HL-60 (cell line): Measurements from ENCODE around the gene HHATL.

Experiments
- POLR2AphosphoS5 ChIP-seq: IDR thresholded peaks from 2 replicates; pipeline ENCODE4 v1.6.1; 2012; ENCODE audit warnings: low read depth
- TF ChIP-seq, protein P1 (sequence below): IDR thresholded peaks from one replicate; pipeline ENCODE4 v1.5.1; 2011; ENCODE audit warnings: low read length, control low read depth, inconsistent platforms; ENCODE audit not compliant: insufficient read depth
- TF ChIP-seq, protein P2 (sequence below): IDR thresholded peaks from 2 replicates; pipeline ENCODE4 v1.6.1; 2012; ENCODE audit warnings: low read depth; ENCODE audit not compliant: insufficient replicate concordance

DNA sequence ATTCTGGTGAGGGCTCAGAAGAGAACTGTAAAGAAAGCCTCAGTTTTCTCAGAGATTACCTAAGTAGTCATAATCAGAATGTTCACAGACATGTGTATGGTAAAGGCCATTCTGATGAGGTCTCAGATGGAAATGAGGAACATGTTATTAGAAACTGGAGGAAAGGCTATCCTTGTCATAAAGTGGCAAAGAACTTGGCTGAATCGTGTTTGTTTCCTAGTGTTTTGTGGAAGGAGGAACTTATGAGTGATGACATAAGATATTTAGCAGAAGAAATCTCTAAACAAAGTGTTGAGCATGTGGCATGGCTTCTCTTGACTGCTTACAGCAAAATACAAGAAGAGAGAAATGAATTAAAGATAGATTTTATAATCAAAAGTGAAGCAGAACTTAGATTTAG is 30.1 kb downstream of the HHATL start:
- TF ChIP-seq, protein P1, sequence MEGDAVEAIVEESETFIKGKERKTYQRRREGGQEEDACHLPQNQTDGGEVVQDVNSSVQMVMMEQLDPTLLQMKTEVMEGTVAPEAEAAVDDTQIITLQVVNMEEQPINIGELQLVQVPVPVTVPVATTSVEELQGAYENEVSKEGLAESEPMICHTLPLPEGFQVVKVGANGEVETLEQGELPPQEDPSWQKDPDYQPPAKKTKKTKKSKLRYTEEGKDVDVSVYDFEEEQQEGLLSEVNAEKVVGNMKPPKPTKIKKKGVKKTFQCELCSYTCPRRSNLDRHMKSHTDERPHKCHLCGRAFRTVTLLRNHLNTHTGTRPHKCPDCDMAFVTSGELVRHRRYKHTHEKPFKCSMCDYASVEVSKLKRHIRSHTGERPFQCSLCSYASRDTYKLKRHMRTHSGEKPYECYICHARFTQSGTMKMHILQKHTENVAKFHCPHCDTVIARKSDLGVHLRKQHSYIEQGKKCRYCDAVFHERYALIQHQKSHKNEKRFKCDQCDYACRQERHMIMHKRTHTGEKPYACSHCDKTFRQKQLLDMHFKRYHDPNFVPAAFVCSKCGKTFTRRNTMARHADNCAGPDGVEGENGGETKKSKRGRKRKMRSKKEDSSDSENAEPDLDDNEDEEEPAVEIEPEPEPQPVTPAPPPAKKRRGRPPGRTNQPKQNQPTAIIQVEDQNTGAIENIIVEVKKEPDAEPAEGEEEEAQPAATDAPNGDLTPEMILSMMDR = no peak
- TF ChIP-seq, protein P2, sequence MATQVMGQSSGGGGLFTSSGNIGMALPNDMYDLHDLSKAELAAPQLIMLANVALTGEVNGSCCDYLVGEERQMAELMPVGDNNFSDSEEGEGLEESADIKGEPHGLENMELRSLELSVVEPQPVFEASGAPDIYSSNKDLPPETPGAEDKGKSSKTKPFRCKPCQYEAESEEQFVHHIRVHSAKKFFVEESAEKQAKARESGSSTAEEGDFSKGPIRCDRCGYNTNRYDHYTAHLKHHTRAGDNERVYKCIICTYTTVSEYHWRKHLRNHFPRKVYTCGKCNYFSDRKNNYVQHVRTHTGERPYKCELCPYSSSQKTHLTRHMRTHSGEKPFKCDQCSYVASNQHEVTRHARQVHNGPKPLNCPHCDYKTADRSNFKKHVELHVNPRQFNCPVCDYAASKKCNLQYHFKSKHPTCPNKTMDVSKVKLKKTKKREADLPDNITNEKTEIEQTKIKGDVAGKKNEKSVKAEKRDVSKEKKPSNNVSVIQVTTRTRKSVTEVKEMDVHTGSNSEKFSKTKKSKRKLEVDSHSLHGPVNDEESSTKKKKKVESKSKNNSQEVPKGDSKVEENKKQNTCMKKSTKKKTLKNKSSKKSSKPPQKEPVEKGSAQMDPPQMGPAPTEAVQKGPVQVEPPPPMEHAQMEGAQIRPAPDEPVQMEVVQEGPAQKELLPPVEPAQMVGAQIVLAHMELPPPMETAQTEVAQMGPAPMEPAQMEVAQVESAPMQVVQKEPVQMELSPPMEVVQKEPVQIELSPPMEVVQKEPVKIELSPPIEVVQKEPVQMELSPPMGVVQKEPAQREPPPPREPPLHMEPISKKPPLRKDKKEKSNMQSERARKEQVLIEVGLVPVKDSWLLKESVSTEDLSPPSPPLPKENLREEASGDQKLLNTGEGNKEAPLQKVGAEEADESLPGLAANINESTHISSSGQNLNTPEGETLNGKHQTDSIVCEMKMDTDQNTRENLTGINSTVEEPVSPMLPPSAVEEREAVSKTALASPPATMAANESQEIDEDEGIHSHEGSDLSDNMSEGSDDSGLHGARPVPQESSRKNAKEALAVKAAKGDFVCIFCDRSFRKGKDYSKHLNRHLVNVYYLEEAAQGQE = no peak
- no peak for TF ChIP-seq POLR2AphosphoS5
